ENCODE measurements around the gene CTTNBP2.

- TF ChIP-seq, protein P1, sequence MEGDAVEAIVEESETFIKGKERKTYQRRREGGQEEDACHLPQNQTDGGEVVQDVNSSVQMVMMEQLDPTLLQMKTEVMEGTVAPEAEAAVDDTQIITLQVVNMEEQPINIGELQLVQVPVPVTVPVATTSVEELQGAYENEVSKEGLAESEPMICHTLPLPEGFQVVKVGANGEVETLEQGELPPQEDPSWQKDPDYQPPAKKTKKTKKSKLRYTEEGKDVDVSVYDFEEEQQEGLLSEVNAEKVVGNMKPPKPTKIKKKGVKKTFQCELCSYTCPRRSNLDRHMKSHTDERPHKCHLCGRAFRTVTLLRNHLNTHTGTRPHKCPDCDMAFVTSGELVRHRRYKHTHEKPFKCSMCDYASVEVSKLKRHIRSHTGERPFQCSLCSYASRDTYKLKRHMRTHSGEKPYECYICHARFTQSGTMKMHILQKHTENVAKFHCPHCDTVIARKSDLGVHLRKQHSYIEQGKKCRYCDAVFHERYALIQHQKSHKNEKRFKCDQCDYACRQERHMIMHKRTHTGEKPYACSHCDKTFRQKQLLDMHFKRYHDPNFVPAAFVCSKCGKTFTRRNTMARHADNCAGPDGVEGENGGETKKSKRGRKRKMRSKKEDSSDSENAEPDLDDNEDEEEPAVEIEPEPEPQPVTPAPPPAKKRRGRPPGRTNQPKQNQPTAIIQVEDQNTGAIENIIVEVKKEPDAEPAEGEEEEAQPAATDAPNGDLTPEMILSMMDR (IDR thresholded peaks at IDR 0.05; ENCODE audit: insufficient read depth, low read length, poor library complexity, severe bottlenecking) = no peak
- no peak for TF ChIP-seq EZH2phosphoT487 (conservative IDR thresholded peaks at IDR 0.05; ENCODE audit: low read length)
Measured at GRCh38 chr7:117664047-117664446, 209.2 kb downstream of the CTTNBP2 start.
